ACC112 (cell line): ENCODE results near the gene FHL3.

Experiments
- H2AFZ ChIP-seq: fragments of 200-600 bp; sonication (generic); one replicate; pipeline ENCODE4 v1.6.0; 2017; ENCODE audit warnings: antibody characterized with exemption, low read length; ENCODE audit not compliant: unreplicated experiment
- H3K27ac ChIP-seq: fragments of 200-600 bp; sonication (generic); 2 replicates; pipeline ENCODE4 v1.5.1; 2014; ENCODE audit warnings: low read depth, mild to moderate bottlenecking, antibody characterized with exemption, low read length, moderate library complexity
- H3K27me3 ChIP-seq: fragments of 200-600 bp; sonication (generic); 2 replicates; pipeline ENCODE4 v1.6.1; 2014; ENCODE audit warnings: mild to moderate bottlenecking, antibody characterized with exemption, low read length, moderate library complexity, mixed read lengths; ENCODE audit not compliant: insufficient read depth
- H3K36me3 ChIP-seq: fragments of 200-600 bp; sonication (generic); 2 replicates; pipeline ENCODE4 v1.6.1; 2016; ENCODE audit warnings: mild to moderate bottlenecking, antibody characterized with exemption, low read length, moderate library complexity, mixed read lengths; ENCODE audit not compliant: insufficient read depth
- H3K4me1 ChIP-seq: fragments of 200-600 bp; sonication (generic); one replicate; pipeline ENCODE4 v1.6.1; 2016; ENCODE audit warnings: low read length, mixed read lengths; ENCODE audit not compliant: insufficient read depth, unreplicated experiment, control insufficient read depth
- H3K4me3 ChIP-seq: fragments of 200-600 bp; sonication (generic); 2 replicates; pipeline ENCODE4 v1.5.1; 2014; ENCODE audit warnings: mild to moderate bottlenecking, low read depth, low read length
- H3K79me2 ChIP-seq: fragments of 200-600 bp; sonication (generic); one replicate; pipeline ENCODE4 v1.6.0; 2016; ENCODE audit warnings: low read length; ENCODE audit not compliant: control insufficient read depth, unreplicated experiment, insufficient read depth

FHL3 gene

DNA sequence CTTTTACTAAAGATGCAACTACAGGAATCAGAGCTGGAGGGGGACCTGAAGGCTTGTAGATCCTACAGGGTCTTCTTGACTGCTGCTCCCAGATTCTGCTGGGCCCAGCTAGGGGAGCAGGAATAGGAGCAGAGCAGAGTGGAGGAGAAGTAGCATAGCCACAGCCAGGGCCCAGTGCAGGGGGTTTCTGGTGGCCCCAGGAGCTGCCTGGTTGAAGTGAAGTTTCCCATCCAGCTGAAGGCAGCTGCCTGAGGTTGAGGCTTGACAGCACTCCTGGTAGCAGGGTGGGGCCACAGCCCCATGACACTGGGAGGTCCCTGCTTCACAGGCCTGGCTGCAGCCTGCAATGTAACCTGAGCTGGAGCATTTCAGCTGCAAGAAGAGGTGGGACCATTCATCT is 56.5 kb downstream of the FHL3 start:
- Histone ChIP-seq H3K36me3 (no peaks in the 10 kb centered on the region), H2AFZ (no peak overlapping the region), H3K4me1 (peaks cover 23% of the 10 kb centered on the region), H3K27me3 (no peaks in the 10 kb centered on the region), H3K4me3 (no peak overlapping the region), H3K79me2 (peaks cover 5% of the 10 kb centered on the region), H3K27ac (no peak overlapping the region)

DNA sequence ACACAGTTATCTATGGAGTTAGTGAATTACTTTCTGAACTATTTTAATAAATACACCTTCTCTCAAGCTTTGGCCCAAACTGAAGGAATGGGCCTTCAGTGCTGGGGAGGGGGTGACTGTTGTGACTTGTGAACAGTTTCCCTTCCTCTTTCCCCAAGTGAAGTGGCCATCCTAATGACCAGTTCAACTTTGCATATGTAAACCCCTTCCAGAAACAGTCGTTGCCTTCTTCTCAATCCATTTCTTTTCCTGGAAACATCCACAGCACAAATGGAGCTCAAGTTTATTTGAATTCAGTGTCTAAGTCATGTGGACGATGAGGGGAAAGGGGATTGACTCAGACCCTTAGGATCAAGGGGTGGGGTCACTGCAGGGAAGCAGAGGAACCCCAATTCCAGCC is 57.1 kb downstream of the FHL3 start:
- Histone ChIP-seq H3K4me1 (peaks cover 29% of the 10 kb centered on the region), H3K79me2 (peaks cover 5% of the 10 kb centered on the region), H2AFZ (no peak overlapping the region), H3K27me3 (no peaks in the 10 kb centered on the region), H3K27ac (no peak overlapping the region), H3K36me3 (no peaks in the 10 kb centered on the region), H3K4me3 (no peak overlapping the region)

DNA sequence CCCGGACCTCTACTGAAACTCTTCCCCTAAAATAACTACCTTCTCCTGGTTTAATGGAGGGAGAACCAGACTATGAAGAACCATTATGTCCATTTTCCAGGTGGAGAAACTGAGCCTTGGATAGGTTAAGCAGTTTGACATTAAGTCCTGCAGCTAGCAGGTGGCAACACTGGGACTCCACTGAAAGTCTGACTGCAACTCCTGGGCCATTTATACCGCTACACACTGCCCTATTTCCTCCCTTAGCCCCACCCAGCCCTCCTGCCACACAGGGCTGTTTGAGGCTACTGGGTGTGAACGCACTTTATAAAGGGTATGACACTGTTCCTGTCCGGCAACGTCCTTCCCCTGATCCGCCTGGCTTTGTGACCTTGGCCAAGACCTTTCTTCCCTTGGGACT is 58.0 kb downstream of the FHL3 start:
- Histone ChIP-seq H3K4me1 (peaks cover 29% of the 10 kb centered on the region), H2AFZ (peak overlapping the region; percentile 91), H3K4me3 (peak overlapping the region; percentile 86), H3K79me2 (peaks cover 5% of the 10 kb centered on the region), H3K36me3 (no peaks in the 10 kb centered on the region), H3K27me3 (no peaks in the 10 kb centered on the region), H3K27ac (peak overlapping the region; percentile 96)
